G401.6 (cell line): ENCODE measurements around the gene CCNL2.
"Not testable (repeated sequence)": the region's sequence is repeated elsewhere in the genome, so short reads cannot be mapped to it uniquely, and the experiment has no call there.

Experiments
- FAIRE-seq: peaks from 2 replicates; lab custom pipeline; 2012; peaks lifted over from hg19 to GRCh38; lab: Jason Lieb, UNC

The CCNL2 gene

DNA sequence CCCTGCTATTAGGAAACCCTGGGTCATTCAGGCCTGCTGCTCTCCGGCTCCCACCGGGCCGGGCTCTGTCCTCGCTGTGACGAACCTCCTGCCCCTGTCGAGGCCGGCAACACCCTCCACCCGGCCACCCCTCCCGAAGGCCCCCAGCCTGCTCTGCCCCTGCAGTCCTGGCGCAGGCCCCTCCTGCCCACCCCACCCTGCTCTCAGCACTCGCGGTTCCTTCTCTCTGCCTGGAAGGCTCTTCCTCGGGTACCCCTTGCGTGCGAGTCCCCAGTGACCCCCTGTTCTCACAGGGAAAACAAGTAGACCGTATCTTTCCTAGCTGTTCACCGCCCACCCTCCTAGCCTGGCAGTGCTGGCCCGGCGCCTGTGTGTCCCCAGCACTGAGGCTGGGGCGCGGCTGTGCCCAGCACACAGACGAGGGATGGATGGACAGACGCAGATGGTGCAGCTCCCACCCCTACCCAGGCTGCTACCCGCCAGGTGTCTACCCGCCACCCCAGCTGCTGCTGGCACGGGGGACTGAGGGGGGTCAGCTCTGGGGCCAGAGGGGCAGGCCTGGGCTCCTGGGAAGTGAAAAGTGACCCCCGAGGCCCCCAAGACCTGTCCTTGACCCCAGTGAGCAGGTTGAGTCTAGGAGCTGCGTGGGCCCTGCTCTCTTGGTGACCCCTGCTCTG lies 33.3 kb upstream of the CCNL2 start:
- FAIRE-seq: no peak

DNA sequence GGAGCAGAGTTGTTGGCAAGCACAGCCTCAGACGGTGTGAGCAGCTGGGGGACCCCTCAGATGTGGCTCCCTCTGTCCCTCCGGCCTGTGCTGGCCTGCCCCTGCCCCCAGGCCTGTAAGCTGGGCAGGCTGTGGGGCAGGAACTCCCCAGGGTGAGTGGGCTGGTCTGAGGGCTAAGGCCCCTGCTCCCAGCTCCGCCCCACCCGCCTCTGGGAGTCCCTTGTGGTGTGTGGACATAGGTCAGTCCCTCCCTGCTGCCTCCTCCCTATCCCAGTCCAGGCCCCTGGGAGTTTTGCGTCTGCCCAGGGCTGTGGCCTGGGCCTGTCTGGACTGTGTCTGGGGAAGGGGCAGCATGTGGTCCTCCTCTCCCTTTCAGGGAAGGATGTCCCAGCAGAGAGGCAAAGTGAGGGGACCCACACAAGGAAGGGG lies 32.7 kb upstream of the CCNL2 start:
- peak; percentile 88 for FAIRE-seq

DNA sequence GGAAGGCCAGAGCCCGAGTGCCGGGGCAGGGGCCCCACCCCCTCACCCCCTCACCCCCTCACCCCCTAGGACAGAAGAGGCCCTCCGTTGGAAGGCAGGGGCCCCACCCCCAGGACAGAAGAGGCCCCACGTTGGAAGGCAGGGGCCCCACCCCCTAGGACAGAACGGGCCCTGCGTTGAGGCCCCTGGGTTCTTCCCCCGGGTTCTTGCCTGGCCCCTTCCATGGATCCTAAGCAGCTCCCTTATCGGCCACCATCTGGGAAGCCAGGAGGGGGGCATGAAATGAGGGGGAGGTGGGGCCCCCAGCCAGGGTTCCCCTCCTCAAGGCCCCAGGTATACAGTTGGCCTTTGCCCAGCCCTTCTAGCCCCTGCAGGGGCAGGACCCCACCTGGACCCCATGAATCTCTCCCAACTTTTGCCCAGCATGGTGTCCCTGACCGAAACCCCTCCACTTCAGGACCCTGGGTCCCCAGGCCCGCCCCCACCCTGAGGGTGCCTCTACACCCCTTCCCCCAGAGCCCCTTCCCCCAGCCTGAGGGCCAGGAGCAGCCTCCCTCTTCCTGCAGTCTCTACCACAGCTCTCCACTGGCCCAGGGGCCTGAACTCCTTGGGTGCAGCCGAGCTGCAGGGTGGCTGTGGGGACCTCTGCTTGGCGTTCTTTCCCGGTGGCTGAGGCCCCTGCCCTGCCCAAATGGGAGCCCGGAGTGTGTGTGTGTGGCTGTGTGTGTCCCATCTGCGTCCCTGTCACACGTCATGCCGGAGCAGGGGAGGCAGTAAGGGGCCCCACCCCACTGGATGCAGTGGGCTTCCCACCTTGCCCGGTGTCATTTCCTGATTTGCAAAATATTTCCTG lies 32.1 kb upstream of the CCNL2 start:
- FAIRE-seq: no peak

GRCh38 chr1:1430114-1430982 lies 31.2 kb upstream of the CCNL2 start:
- peak; percentile 75 for FAIRE-seq

GRCh38 chr1:1429671-1430073 lies 30.5 kb upstream of the CCNL2 start:
- FAIRE-seq: no peak

DNA sequence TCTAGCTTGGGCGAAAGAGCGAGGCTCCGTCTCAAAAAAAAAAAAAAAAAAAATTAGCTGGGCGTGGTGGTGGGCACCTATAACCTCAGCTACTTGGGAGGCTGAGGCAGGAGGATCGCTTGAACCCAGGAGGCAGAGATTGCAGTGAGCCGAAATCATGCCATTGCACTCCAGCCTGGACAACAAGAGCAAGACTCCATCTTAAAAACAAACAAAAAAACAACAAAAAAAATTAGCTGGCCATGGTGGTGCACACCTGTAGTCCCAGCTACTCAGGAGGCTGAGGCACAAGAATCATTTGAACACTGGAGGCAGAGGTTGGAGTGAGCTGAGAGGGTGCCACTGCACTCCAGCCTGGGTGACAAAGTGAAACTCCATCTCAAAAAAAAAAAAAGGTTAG lies 29.8 kb upstream of the CCNL2 start:
- FAIRE-seq: not testable (repeated sequence)

DNA sequence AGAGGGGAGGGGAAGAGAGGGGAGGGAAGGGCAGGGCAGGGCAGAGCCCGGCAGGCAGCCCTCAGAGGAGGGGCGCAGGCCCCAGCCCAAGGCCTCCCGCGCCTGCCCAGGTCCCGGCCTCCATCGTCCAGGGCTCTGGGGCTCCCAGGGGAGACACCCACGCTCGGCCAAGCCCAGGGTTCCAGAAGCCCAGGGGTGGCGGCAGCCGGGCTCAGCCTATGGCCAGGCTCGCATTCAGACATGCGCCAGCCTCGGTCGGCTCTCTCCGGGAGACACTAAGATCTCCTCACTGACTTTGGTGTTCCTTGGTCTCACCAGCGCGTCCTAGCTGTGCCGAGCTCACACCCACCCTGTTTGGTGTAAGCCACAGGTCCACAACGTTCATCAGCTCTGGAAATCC lies 29.0 kb upstream of the CCNL2 start:
- FAIRE-seq: no peak

- FAIRE-seq: no peak
These were observed 28.6 kb upstream of the CCNL2 start for GRCh38 chr1:1427820-1428148.

GRCh38 chr1:1427106-1427819 lies 28.1 kb upstream of the CCNL2 start:
- no peak for FAIRE-seq

DNA sequence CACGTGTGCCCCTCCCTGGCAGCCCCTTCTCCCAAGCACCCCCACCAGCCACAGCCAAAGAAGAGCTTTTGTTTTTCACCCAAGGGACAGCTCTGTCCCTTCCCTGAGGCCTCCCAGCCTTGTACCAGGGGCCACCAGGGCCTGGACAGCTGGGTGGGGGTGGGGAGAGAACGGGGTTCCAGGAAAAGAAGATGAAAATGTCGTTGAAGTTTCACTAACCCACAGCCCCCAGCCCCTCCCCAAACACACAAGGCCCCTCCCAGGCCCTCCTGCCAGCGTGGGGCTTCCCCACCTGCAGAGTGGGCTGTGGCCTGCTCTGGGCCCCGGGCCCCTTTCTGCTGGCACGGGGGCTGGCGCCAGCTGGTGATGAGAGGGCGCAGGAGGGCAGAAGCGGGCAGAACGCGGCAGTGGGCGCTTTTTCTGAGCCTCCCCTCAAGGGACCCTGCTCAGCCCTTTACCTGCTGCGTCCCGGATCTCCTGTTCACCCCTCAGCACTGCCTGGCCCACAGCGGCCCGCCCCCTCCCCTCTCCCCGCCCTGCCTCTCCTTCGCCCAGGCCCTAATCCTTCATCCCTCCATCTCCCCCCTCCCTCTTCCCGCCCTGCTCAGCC lies 27.5 kb upstream of the CCNL2 start:
- FAIRE-seq: no peak

- FAIRE-seq: no peak
These were observed 26.8 kb upstream of the CCNL2 start for GRCh38 chr1:1425753-1426495.

- no peak for FAIRE-seq
These were observed 26.3 kb upstream of the CCNL2 start for GRCh38 chr1:1425426-1425752.

DNA sequence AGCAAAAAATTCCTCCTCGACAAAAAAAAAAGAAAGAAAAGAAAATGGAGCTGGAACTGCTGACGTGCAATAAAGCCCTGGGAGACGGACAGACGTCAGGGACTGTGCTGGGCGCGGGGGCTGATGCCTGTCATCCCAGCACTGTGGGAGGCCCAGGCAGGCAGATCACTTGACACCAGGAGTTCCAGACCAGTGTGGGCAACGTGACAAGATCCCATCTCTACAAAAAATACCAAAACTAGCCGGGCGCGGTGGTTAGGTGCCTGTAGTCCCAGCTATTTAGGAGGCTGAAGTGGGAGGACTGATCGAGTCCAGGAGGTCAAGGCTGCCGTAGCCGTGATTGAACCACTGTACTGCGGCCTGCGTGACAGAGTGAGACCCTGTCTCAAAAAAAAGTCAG lies 25.6 kb upstream of the CCNL2 start:
- no peak for FAIRE-seq

- FAIRE-seq: no peak
These were observed 24.1 kb upstream of the CCNL2 start for GRCh38 chr1:1423245-1423597.

DNA sequence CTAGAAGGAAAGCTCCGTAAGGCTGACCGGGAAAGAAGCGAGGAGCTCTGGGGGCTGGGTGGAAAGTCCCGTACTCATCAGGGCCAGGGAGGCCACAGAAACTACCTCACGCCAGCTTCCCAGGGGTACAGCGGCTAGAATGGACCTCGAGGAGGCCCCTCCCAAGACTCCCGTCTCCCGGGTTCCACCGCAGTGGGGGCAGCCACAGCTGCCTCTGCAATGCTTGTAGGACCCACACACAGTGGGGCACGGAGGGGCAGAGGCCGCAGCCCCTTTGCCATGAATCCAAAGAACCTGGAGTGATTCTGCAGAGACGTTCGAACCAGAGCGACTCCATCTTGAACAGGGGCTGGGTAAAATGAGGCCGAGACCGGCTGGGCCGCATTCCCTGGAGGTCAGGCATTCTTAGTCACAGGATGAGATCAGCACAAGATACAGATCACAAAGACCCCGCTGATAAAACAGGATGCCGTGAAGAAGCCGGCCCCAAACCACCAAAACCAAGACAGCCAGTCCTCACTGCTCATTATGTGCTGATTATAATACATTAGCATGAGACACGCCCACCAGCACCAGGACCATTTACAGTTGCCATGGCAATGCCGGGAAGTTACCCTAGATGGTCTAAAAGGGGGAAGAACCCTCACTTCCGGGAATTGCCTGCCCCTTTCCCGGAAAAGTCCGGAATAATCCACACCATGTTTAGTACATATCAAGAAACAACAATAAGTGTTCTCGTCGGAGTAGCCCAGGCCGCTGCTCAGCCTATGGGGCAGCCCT lies 23.5 kb upstream of the CCNL2 start:
- FAIRE-seq: no peak

DNA sequence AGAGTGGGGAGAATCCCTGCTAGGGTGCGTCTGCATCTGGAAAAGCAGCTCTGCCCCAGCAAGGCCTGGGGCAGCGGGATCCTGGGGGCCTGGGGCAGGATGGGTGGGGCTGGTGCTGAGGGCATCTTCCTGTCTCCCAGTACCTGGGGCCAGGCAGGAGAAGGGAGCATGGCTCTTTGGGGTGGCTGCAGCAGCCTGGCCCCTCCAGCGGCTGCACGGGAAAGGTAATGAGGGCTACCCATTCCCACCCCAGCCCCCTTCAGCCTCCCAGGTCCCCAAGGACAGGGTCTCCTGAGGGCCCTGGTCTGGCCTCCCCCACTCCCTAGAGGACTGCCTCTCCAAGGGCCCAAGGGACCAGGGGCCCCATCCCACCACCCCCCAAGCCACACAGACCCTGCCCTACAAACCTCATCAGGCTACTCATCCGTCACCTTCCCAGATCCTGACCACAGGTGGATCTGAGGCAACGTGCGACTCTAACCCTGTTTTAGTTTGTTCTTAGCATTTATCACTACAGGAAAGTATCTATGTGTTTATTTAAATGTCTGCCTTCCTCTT lies 22.9 kb upstream of the CCNL2 start:
- FAIRE-seq: no peak

GRCh38 chr1:1421147-1421906 lies 22.2 kb upstream of the CCNL2 start, which contains the start of gene ANKRD65:
ANKRD65 (minus strand) TSS chr1:1421276; CDS start chr1:1421005, 271 bp downstream.
- no peak for FAIRE-seq

GRCh38 chr1:1420654-1421141 lies 21.6 kb upstream of the CCNL2 start:
- no peak for FAIRE-seq
